SK-N-SH (cell line): ENCODE results near the gene ARHGAP42. TPM values are rescaled to one million over a fixed set of nuclear protein-coding genes. Genes with fewer than 3 reads are reported as not detected.

Experiments used
- CTCF ChIA-PET: fragments of 300-600, 350-600 bp; formaldehyde crosslinking; extraction: SDS; loops from one replicate; lab custom pipeline; 2021; lab: Yijun Ruan, JAX
- POLR2A ChIA-PET: fragments of 350-600 bp; sonication (Branson Sonifier 250); formaldehyde crosslinking; extraction: SDS; loops from one replicate; lab custom pipeline; 2020; ENCODE audit warnings: antibody characterized with exemption, inconsistent platforms; lab: Yijun Ruan, JAX
- DNase-seq: peaks from one replicate; pipeline ENCODE4 v3.0.0; 2012
- H2AFZ ChIP-seq: fragments of 200-600 bp; sonication (generic); 2 replicates; pipeline ENCODE4 v1.8.1; 2016; ENCODE audit warnings: antibody characterized with exemption, mild to moderate bottlenecking, low read depth
- H3F3A ChIP-seq: fragments of 200-600 bp; sonication (generic); replicated peaks from 2 replicates; pipeline ENCODE3; 2016; ENCODE audit warnings: antibody characterized with exemption, mild to moderate bottlenecking; ENCODE audit not compliant: insufficient read depth
- H3K27ac ChIP-seq, 2 experiments: fragments of 200-500 bp in 1 of 2; fragments of 200-600 bp in 1 of 2; sonication (Bioruptor generic) in 1 of 2; sonication (generic), shearing (Covaris generic) in 1 of 2; 2 replicates each; pipeline versions ENCODE4 v1.5.1 to v1.6.1; 2014 to 2016; ENCODE audit warnings: low read depth in 2 of 2, inconsistent platforms in 1 of 2, low read length in 1 of 2, mild to moderate bottlenecking in 1 of 2, mixed read lengths in 1 of 2
- H3K27me3 ChIP-seq: fragments of 200-600 bp; sonication (generic), shearing (Covaris generic); 2 replicates; pipeline ENCODE4 v1.6.1; 2016; ENCODE audit warnings: mixed run types; ENCODE audit not compliant: insufficient read depth
- H3K36me3 ChIP-seq, 2 experiments: fragments of 200-500 bp in 1 of 2; fragments of 200-600 bp in 1 of 2; sonication (Bioruptor generic) in 1 of 2; sonication (generic) in 1 of 2; replicated peaks in 1 of 2; 2 replicates each; pipeline versions ENCODE3 to v1.5.1; 2014 to 2016; ENCODE audit warnings: low read length in 1 of 2, mild to moderate bottlenecking in 1 of 2; ENCODE audit not compliant: insufficient read depth in 2 of 2, control insufficient read depth in 1 of 2
- H3K4me1 ChIP-seq, 2 experiments: fragments of 200-500 bp in 1 of 2; fragments of 200-600 bp in 1 of 2; sonication (Bioruptor generic) in 1 of 2; sonication (generic), shearing (Covaris generic) in 1 of 2; 2 replicates each; pipeline versions ENCODE4 v1.5.1 to v1.6.1; 2014 to 2016; ENCODE audit warnings: low read depth in 1 of 2, low read length in 1 of 2, mixed run types in 1 of 2; ENCODE audit not compliant: insufficient read depth in 2 of 2, control insufficient read depth in 1 of 2
- H3K4me2 ChIP-seq: fragments of 200-600 bp; sonication (generic), shearing (Covaris generic); 2 replicates; pipeline ENCODE4 v1.6.1; 2017; ENCODE audit warnings: mixed run types
- H3K4me3 ChIP-seq, 2 experiments: fragments of 200-500 bp in 1 of 2; fragments of 200-600 bp in 1 of 2; sonication (Bioruptor generic) in 1 of 2; sonication (generic), shearing (Covaris generic) in 1 of 2; 2 replicates each; pipeline versions ENCODE4 v1.5.1 to v1.8.1; 2014 to 2016; ENCODE audit warnings: low read depth in 2 of 2, inconsistent platforms in 1 of 2, low read length in 1 of 2, mild to moderate bottlenecking in 1 of 2, mixed read lengths in 1 of 2, moderate library complexity in 1 of 2
- H3K79me2 ChIP-seq: fragments of 200-600 bp; sonication (generic); 2 replicates; pipeline ENCODE4 v1.8.1; 2017; ENCODE audit warnings: mild to moderate bottlenecking; ENCODE audit not compliant: insufficient read depth
- H3K9ac ChIP-seq: fragments of 200-600 bp; sonication (generic); 2 replicates; pipeline ENCODE4 v1.6.1; 2017; ENCODE audit warnings: mixed run types
- H3K9me2 ChIP-seq: fragments of 200-600 bp; sonication (generic); 2 replicates; pipeline ENCODE4 v1.6.1; 2017; ENCODE audit warnings: mixed run types
- H3K9me3 ChIP-seq: fragments of 200-600 bp; sonication (generic); 2 replicates; pipeline ENCODE4 v1.6.1; 2017; ENCODE audit warnings: mixed run types, mild to moderate bottlenecking, moderate library complexity
- H4K20me1 ChIP-seq: fragments of 200-600 bp; sonication (generic); 2 replicates; pipeline ENCODE4 v1.6.1; 2017; ENCODE audit warnings: mild to moderate bottlenecking, mixed run types; ENCODE audit not compliant: insufficient read depth
- ELF1 ChIP-seq: IDR thresholded peaks from 2 replicates; pipeline ENCODE4 v1.4.0; 2012
- EP300 ChIP-seq, 2 experiments: IDR thresholded peaks; 2 replicates each; pipeline versions ENCODE4 v1.4.0 to v1.6.1; 2012; ENCODE audit warnings: borderline replicate concordance in 1 of 2, low read depth in 1 of 2, low read length in 1 of 2
- EZH2phosphoT487 ChIP-seq: fragments of 200-600 bp; sonication (generic); IDR thresholded peaks from 2 replicates; pipeline ENCODE4 v1.6.1; 2017; ENCODE audit warnings: low read depth, mixed run types, mild to moderate bottlenecking, antibody characterized with exemption, moderate library complexity, borderline replicate concordance
- FOSL2 ChIP-seq: IDR thresholded peaks from 2 replicates; pipeline ENCODE4 v1.4.0; 2012; ENCODE audit warnings: low read depth, mild to moderate bottlenecking, moderate library complexity, borderline replicate concordance
- FOXJ3 ChIP-seq: sonication (generic); formaldehyde crosslinking; IDR thresholded peaks from 2 replicates; pipeline ENCODE4 v1.5.1; 2020; ENCODE audit warnings: mild to moderate bottlenecking, missing genetic modification reagents
- FOXM1 ChIP-seq: IDR thresholded peaks from 2 replicates; pipeline ENCODE4 v1.4.0; 2012; ENCODE audit warnings: low read depth, mild to moderate bottlenecking
- GABPA ChIP-seq: IDR thresholded peaks from 2 replicates; pipeline ENCODE4 v1.4.0; 2012; ENCODE audit warnings: low read depth, mild to moderate bottlenecking
- GATA2 ChIP-seq: sonication (generic); formaldehyde crosslinking; IDR thresholded peaks from 2 replicates; pipeline ENCODE4 v1.5.0; 2020; ENCODE audit warnings: mild to moderate bottlenecking, missing genetic modification reagents
- MAX ChIP-seq: IDR thresholded peaks from 2 replicates; pipeline ENCODE4 v1.4.0; 2012; ENCODE audit warnings: low read depth
- MEF2A ChIP-seq: IDR thresholded peaks from 2 replicates; pipeline ENCODE4 v1.4.0; 2012; ENCODE audit warnings: low read depth, borderline replicate concordance
- NFIC ChIP-seq: IDR thresholded peaks from 2 replicates; pipeline ENCODE4 v1.4.0; 2012; ENCODE audit warnings: borderline replicate concordance
- PBX3 ChIP-seq: IDR thresholded peaks from 2 replicates; pipeline ENCODE4; 2012
- RAD21 ChIP-seq: IDR thresholded peaks from 2 replicates; pipeline ENCODE4 v1.6.1; 2012; ENCODE audit warnings: mild to moderate bottlenecking, low read length
- RCOR1 ChIP-seq: fragments of 150-350 bp; IDR thresholded peaks from 2 replicates; pipeline ENCODE4 v1.6.1; 2017; ENCODE audit warnings: antibody characterized with exemption, low read length
- RXRA ChIP-seq: IDR thresholded peaks from 2 replicates; pipeline ENCODE4 v1.4.0; 2012; ENCODE audit warnings: low read depth, mild to moderate bottlenecking, borderline replicate concordance
- SIN3A ChIP-seq: IDR thresholded peaks from 2 replicates; pipeline ENCODE4 v1.6.1; 2012; ENCODE audit warnings: low read depth, mild to moderate bottlenecking, low read length, moderate library complexity, borderline replicate concordance
- TCF12 ChIP-seq: IDR thresholded peaks from 2 replicates; pipeline ENCODE4 v1.4.0; 2012
- USF1 ChIP-seq: IDR thresholded peaks from 2 replicates; pipeline ENCODE4 v1.4.0; 2012; ENCODE audit warnings: low read depth, borderline replicate concordance
- YY1 ChIP-seq: IDR thresholded peaks from 2 replicates; pipeline ENCODE4 v1.4.0; 2012; ENCODE audit warnings: low read depth, mild to moderate bottlenecking
- ZBTB33 ChIP-seq: IDR thresholded peaks from 2 replicates; pipeline ENCODE4 v1.4.0; 2012; ENCODE audit warnings: low read depth, borderline replicate concordance
- WGBS: methylation state at CpG from one replicate; pipeline ENCODE4 v1.1.6; 2017; ENCODE audit warnings: low lambda C conversion rate; 5-methylcytosine and 5-hydroxymethylcytosine counted together
- polyA plus RNA-seq, 3 experiments: library from polyadenylated mRNA; depleted of rRNA; stranded (reverse); fragments of >200 nt; gene quantifications; 2 replicates each; pipeline ENCODE4 v1.2.3, GENCODE V29; 2012

Gene ARHGAP42
- polyA plus RNA-seq, 1 of the 3 experiments (the other 2 are of a cell fraction): 0.02 TPM

DNA sequence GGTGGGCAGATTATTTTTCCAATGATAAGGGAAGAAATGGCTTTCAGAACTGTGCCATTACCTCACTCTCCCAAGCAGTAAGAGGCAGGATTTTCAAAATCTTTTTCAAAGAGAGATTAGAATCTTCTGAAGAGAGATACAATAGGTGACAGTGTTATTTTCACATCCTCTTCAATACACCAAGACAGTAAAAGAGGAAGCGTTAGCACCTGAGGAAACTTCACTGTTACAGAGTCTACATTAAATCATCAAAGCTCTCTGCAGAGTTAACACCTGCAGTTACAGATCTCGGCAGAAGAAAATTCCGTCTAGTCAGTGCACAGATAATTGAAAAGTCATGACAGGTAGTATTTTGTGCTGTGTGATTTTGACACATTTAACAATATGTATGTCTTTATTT, 297.6 kb downstream of the ARHGAP42 start:
- Histone ChIP-seq H3K27ac (no peak overlapping the region), H3K79me2 (no peaks in the 10 kb centered on the region), H3K27me3 (no peaks in the 10 kb centered on the region), H3K4me1 (no peaks in the 10 kb centered on the region), H3K4me2 (no peak overlapping the region), H2AFZ (no peak overlapping the region), H3K36me3 (no peaks in the 10 kb centered on the region), H3K9me3 (no peaks in the 10 kb centered on the region), H4K20me1 (no peaks in the 10 kb centered on the region), H3K9ac (no peak overlapping the region), H3K4me3 (no peak overlapping the region), H3K9me2 (no peaks in the 10 kb centered on the region), H3F3A (no peaks in the 10 kb centered on the region)
- DNase-seq: no peak
- no peak for TF ChIP-seq GABPA
- no peak for TF ChIP-seq TCF12
- no peak for TF ChIP-seq ELF1
- TF ChIP-seq YY1: no peak
- no peak for TF ChIP-seq FOXJ3 (CRISPR knock-in tag)
- no peak for TF ChIP-seq NFIC
- no peak for TF ChIP-seq EZH2phosphoT487
- TF ChIP-seq SIN3A: no peak
- TF ChIP-seq GATA2: no peak
- no peak for TF ChIP-seq FOSL2
- no peak for TF ChIP-seq USF1
- no peak for TF ChIP-seq RCOR1
- TF ChIP-seq RAD21: no peak
- TF ChIP-seq FOXM1: no peak
- no peak for TF ChIP-seq EP300 (IDR thresholded peaks at IDR 0.05; ENCODE audit: borderline replicate concordance in 1 of 2, low read depth in 1 of 2, low read length in 1 of 2)
- TF ChIP-seq PBX3: no peak
- TF ChIP-seq RXRA: no peak
- no peak for TF ChIP-seq MAX
- no peak for TF ChIP-seq ZBTB33
- TF ChIP-seq MEF2A: no peak
- 27% methylated on average over 3 of the region's 3 CpGs for WGBS
- ChIA-PET CTCF (no interaction called here), POLR2A (no interaction called here)
